HG03139 (cell line): ENCODE results near the gene TRAF3.

Experiments
- ATAC-seq: cut with Tn5 transposase; IDR thresholded peaks from one replicate; pipeline ENCODE4 v1.9.1; 2021; ENCODE audit not compliant: unreplicated experiment

The TRAF3 gene

GRCh38 chr14:102951034-102951433, 173.8 kb downstream of the TRAF3 start:
- no peak for ATAC-seq

GRCh38 chr14:102951799-102952198, 174.6 kb downstream of the TRAF3 start:
- ATAC-seq = no peak

- ATAC-seq = no peak
Measured at GRCh38 chr14:102952276-102952675, 175.0 kb downstream of the TRAF3 start.

- ATAC-seq = no peak
Measured at GRCh38 chr14:102953100-102953499, 175.9 kb downstream of the TRAF3 start.

- no peak for ATAC-seq
Measured at GRCh38 chr14:102954081-102954789, 177.0 kb downstream of the TRAF3 start.

- ATAC-seq = no peak
Measured at GRCh38 chr14:102955636-102956408, 178.6 kb downstream of the TRAF3 start.

- ATAC-seq = no peak
Measured at GRCh38 chr14:102957222-102957621, 180.0 kb downstream of the TRAF3 start.

GRCh38 chr14:102958461-102958860, 181.2 kb downstream of the TRAF3 start:
- ATAC-seq = no peak
